K562 (cell line): ENCODE results near the gene RACK1. TPM values are rescaled to one million over a fixed set of nuclear protein-coding genes. Genes with fewer than 3 reads are reported as not detected.

Experiments
- POLR2AphosphoS2 ChIP-seq: IDR thresholded peaks from 2 replicates; pipeline ENCODE4 v1.6.1; 2012; ENCODE audit warnings: low read length, improper control_type of control experiment
- TCFL5 ChIP-seq: fragments of 250-450 bp; sonication (Bioruptor Pico); conservative IDR thresholded peaks from 2 replicates; pipeline ENCODE4 v1.6.1; 2021; ENCODE audit warnings: mild to moderate bottlenecking, moderate library complexity, matching md5 sums
- USF1 ChIP-seq: sonication (generic); formaldehyde crosslinking; IDR thresholded peaks from 2 replicates; pipeline ENCODE4 v1.9.0; 2022; ENCODE audit warnings: mild to moderate bottlenecking, missing genetic modification reagents
- YY1 ChIP-seq, 3 experiments: IDR thresholded peaks; 2 replicates each; pipeline ENCODE4 v1.6.1; 2011; ENCODE audit warnings: low read length in 2 of 3, mild to moderate bottlenecking in 2 of 3, moderate library complexity in 2 of 3, borderline replicate concordance in 1 of 3, control low read depth in 1 of 3, low read depth in 1 of 3; ENCODE audit not compliant: insufficient read depth in 3 of 3, insufficient replicate concordance in 2 of 3, control insufficient read depth in 1 of 3, insufficient read length in 1 of 3; ENCODE audit errors: extremely low read depth in 1 of 3
- ZNF76 ChIP-seq: fragments of 250-450 bp; sonication (Bioruptor Pico); IDR thresholded peaks from 2 replicates; pipeline ENCODE4 v1.4.0; 2020; ENCODE audit warnings: mild to moderate bottlenecking, moderate library complexity, borderline replicate concordance
- polyA plus RNA-seq, 8 experiments: library from polyadenylated mRNA; depleted of rRNA in 4 of 8; stranded (reverse) in 5 of 8; unstranded in 3 of 8; fragments of >200 nt; fragmentation: Nextera tagmentation in 2 of 8; fragmentation: Illumina TruSeq in 1 of 8; extraction: Ambion mirVana in 2 of 8; extraction: Trizol in 1 of 8; gene quantifications; 2 replicates each; pipeline versions ENCODE4 v1.2.1 to v1.2.3, GENCODE V29; 2011 to 2014; ENCODE audit warnings: inconsistent platforms in 1 of 8, missing spikeins in 1 of 8
- total RNA-seq, 7 experiments: library from RNA; depleted of rRNA in 6 of 7; stranded (reverse); fragments of >200 nt in 6 of 7; fragmentation: Illumina TruSeq in 2 of 7; extraction: Trizol in 2 of 7; gene quantifications; 2 replicates each; pipeline versions ENCODE4 v1.2.1 to v1.2.3, GENCODE V29; 2011 to 2021; ENCODE audit warnings: low replicate concordance in 1 of 7
- TF ChIP-seq, protein P1 (sequence below), 3 experiments: IDR thresholded peaks in 2 of 3; conservative IDR thresholded peaks in 1 of 3; 2 replicates each; pipeline ENCODE4 v1.5.1; 2011 to 2012; ENCODE audit warnings: low read length in 3 of 3, mild to moderate bottlenecking in 3 of 3, control low read depth in 2 of 3, improper control_type of control experiment in 1 of 3, inconsistent platforms in 1 of 3, low read depth in 1 of 3, mixed read lengths in 1 of 3, moderate library complexity in 1 of 3; ENCODE audit not compliant: insufficient read depth in 2 of 3

RACK1 gene
- total and polyA plus RNA-seq, 9 of the 15 experiments (the other 6 are each of a cell fraction or from before 2014, with no cell fraction given), result 2,303 to 5,311 (median 3,833) TPM

- TF ChIP-seq YY1 (IDR thresholded peaks at IDR 0.05; ENCODE audit: borderline replicate concordance in 1 of 3, control insufficient read depth in 1 of 3, extremely low read depth in 1 of 3, insufficient read depth in 3 of 3, insufficient read length in 1 of 3, insufficient replicate concordance in 2 of 3, low read depth in 1 of 3, low read length in 2 of 3) (peak in 1 of 3 experiments; percentile 5), ZNF76 (CRISPR knock-in tag) (no peak), TCFL5 (CRISPR knock-in tag) (no peak), USF1 (CRISPR knock-in tag) (no peak), POLR2AphosphoS2 (no peak)
- TF ChIP-seq, protein P1, sequence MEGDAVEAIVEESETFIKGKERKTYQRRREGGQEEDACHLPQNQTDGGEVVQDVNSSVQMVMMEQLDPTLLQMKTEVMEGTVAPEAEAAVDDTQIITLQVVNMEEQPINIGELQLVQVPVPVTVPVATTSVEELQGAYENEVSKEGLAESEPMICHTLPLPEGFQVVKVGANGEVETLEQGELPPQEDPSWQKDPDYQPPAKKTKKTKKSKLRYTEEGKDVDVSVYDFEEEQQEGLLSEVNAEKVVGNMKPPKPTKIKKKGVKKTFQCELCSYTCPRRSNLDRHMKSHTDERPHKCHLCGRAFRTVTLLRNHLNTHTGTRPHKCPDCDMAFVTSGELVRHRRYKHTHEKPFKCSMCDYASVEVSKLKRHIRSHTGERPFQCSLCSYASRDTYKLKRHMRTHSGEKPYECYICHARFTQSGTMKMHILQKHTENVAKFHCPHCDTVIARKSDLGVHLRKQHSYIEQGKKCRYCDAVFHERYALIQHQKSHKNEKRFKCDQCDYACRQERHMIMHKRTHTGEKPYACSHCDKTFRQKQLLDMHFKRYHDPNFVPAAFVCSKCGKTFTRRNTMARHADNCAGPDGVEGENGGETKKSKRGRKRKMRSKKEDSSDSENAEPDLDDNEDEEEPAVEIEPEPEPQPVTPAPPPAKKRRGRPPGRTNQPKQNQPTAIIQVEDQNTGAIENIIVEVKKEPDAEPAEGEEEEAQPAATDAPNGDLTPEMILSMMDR (IDR thresholded peaks at IDR 0.05 in 2 of 3, conservative IDR thresholded peaks at IDR 0.05 in 1 of 3; ENCODE audit: insufficient read depth in 2 of 3, low read depth in 1 of 3, low read length in 3 of 3), result 0 out of 6 replicates have a peak, but pooled peaks of 1 of the 3 experiments have one; percentile 4
These were observed 26.0 kb downstream of the RACK1 start (continued) for GRCh38 chr5:181217803-181218062.
